Activated CD8-positive, alpha-beta memory T cell treated with anti-CD3 and anti-CD28 coated beads, Interleukin-2, amount 50 U/mL, for 24 hours (primary cell): ENCODE results near the gene CPT1B.
"Not testable (repeated sequence)": the region's sequence is repeated elsewhere in the genome, so short reads cannot be mapped to it uniquely, and the experiment has no call there.

Experiments
- DNase-seq: peaks from one replicate; pipeline ENCODE4 v3.0.0-alpha.2; 2020; ENCODE audit errors: extremely low read depth

Gene CPT1B

DNA sequence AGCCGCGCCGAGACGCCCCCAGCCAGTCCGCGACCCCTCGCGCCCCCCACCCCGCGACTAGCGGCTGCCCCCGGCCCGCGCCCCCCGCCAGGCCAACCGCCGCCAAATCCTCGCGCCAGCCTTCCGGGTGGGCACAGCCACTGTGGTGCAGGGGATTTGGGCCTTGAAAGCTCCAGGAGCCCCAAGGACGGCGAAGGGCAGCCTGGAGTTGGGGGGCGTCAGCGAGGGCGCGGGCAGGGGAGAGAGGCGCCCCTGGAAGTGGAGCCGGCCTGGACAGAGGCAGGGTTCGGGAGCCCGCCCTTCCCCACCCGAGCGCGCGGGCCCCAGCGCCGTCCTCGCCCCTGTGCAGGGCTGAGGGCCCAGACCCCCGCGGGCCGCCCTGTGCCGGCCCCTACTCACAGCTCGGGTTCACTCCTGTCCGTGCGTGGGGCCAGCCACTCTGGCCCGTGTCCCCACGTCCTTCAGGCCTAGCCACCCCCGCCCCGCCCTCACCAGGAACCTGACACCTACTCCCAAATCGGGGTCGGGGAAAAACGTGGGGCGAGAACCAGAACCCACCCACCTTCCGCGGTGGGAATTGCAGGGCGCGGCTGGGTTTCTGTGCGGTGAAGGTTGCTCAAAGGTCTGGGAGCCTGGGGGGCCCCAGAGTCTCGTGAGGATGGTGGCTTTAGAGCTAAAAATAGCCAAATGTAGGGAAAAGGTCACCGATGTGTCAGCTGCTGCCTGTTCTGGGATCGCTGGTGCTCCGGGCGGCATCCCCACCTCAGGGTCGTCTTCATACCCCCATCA is at the start of gene CPT1B:
CPT1B (minus strand) TSS at position 441 of the 789 bp plus-strand sequence. CDS start 512 bp downstream, outside the sequence.
- no peak for DNase-seq

DNA sequence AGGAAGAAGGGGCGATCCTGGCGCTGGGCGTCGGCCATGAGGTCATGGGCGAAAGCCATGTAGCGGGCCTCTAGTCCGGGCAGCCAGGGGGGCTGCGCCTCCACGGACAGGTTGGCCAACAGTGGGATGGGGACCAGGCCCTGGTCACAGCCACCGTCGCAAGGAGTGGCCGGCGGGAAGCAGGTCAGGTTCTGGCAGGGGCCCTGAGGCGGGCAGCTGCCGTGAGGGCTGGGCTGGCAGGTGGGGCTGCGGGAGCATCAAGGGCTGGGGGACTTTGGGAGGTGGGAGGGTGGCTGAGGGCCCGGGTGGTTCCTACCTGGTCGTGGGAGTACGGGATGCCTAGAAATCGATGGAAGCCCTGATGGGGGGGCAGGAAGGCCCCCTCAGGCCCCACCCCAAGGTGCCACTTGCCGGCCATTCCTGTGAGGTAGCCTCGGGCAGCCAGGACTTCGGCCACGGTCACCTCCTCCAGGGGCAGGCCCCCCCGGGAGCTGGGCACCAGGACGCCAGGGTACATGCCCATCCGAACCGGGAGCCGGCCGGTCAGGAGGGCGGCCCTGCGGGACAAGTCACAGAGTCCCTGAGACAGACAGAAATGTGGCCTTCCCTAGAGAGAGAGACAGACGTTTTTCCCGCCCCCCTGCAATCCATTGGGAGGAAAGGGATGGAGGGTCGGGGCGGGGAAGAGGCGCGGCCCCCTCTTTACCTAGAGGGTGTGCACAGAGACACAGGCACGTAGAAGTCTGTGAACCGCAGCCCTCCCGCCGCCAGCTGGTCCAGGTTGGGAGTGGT is 48.8 kb upstream of the CPT1B start:
- no peak for DNase-seq

DNA sequence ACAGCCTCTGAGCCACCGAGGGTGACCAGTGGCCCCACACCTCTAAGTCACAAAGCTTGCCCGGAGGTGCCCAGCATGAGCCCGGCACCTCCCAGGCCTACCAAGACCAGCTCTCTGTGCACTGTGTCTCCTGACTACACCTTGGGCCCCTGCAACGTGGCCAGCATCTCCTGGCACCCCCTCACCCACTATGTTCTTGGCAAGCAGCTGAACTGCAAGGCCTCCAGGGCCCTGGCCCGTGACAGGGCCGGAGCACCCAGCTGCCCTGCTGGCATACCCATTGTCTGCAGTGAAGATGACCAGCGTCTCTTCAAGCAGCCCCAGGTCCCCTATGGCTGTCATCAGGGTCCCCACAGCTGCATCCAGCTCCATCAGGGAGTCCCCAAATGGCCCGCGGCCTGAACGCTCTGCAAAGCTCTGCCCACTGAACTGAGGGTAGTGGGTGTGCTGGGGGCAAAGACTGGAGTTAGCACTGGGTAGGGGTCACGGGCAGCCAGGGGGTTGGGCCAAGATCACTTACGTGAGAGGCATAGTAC is 48.2 kb upstream of the CPT1B start:
- DNase-seq: no peak

GRCh38 chr22:50625568-50626313 is 47.5 kb upstream of the CPT1B start:
- DNase-seq: no peak

GRCh38 chr22:50625131-50625567 is 46.9 kb upstream of the CPT1B start:
- no peak for DNase-seq

- DNase-seq: no peak
Observed at GRCh38 chr22:50624347-50625130, 46.3 kb upstream of the CPT1B start.

- DNase-seq: no peak
Observed at GRCh38 chr22:50622723-50623327, 44.6 kb upstream of the CPT1B start.

- DNase-seq: no peak
Observed at GRCh38 chr22:50621948-50622722, 43.9 kb upstream of the CPT1B start.

- no peak for DNase-seq
Observed at GRCh38 chr22:50621356-50621880, 43.2 kb upstream of the CPT1B start.

GRCh38 chr22:50620593-50621355 is 42.5 kb upstream of the CPT1B start:
- DNase-seq: peak; percentile 70

DNA sequence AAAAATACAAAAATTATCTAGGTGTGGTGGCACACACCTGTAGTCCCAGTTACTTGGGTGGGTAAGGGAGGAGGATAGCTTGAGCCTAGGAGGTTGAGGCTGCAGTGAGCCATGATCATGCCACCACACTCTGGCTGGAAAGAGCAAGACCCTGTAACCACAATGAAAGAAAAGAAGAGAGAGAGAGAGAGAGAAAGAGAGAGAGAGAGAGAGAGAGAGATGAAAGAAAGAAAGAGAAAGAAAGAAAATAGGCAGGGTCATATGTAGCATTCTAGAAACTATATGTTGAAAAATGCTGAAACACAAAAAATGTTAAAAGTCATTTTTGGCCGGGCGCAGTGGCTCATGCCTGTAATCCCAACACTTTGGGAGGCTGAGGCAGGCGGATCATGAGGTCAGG is 36.1 kb upstream of the CPT1B start:
- not testable (repeated sequence) for DNase-seq

GRCh38 chr22:50613291-50613981 is 35.2 kb upstream of the CPT1B start:
- no peak for DNase-seq

- DNase-seq: no peak
Observed at GRCh38 chr22:50612528-50613221, 34.4 kb upstream of the CPT1B start.

DNA sequence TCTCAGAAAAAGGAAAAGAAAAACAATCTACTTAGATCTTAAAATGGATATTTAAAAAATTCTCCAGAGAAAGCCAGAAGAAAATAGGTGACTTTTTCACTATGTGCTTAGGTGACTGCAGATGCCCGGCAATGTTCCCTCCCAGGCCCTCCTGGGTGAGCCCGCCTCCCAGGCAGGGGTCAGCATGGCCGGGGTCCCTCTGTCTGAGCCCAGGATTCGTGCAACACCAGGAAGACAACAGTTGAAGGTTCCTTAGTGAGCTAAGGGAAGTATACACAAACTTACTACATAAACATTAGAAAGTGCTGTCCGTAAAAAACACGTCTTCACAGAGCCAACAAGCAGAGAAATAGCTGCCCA is 33.9 kb upstream of the CPT1B start:
- DNase-seq: no peak

- no peak for DNase-seq
Observed at GRCh38 chr22:50611341-50612060, 33.3 kb upstream of the CPT1B start.

DNA sequence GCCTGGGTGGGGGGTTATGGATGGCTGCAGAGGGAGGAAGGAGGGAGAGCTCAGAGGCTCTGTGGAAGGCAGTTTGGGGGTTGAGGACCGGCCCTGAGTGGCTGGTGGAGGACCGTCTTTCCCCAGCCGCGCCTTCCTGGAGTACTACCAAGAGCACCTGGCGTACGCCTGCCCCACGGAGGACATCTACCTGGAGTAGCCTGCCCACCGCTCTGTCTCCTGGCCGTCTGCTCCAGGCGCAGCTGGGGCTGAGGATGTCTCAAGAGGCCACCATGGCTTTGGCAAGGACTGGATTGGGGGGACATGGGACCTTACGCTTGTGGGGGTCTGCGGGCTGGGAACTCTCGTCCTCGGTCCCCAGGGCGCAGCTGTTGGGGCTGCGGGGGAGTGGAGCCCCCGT is 32.4 kb upstream of the CPT1B start:
- no peak for DNase-seq

- no peak for DNase-seq
Observed at GRCh38 chr22:50610041-50610451, 31.8 kb upstream of the CPT1B start.
